ENCODE data around the gene DIP2B.

DIP2B gene

DNA sequence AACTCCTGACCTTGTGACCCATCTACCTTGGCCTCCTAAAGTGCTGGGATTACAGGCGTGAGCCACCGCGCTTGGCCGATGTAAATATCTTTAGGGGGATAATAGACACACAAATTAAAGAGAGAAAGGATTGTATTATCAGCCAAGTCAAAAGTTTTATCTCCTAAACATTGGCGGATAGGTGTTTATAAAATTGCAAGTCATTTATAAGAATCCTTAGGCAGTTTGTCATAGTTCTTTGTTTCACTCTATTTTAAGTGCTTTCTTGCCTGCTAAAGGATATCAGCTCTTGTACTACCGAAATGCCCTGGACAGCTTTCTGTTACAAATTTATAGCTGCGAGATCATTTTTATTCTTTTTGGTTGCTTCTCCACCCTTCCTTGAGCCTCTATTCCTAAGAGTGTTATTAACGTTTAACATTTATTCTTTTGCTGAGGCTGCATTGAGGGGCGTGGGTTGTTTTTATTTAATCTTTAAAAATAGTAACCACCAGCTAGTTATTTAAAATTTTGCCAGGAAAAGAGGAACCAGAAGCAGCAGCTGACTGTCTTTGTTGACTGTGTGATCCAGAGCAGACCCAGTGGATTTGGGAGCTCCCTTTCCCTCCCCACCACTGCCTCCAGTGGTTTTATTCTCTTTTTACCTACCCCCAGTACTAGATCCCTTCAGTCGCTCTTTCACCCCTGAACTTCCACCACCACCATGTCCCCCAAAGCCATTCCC, 106.4 kb downstream of the DIP2B start:
- no peak for DNase-seq (ENCODE audit: low read depth)
- TF ChIP-seq, protein P1, sequence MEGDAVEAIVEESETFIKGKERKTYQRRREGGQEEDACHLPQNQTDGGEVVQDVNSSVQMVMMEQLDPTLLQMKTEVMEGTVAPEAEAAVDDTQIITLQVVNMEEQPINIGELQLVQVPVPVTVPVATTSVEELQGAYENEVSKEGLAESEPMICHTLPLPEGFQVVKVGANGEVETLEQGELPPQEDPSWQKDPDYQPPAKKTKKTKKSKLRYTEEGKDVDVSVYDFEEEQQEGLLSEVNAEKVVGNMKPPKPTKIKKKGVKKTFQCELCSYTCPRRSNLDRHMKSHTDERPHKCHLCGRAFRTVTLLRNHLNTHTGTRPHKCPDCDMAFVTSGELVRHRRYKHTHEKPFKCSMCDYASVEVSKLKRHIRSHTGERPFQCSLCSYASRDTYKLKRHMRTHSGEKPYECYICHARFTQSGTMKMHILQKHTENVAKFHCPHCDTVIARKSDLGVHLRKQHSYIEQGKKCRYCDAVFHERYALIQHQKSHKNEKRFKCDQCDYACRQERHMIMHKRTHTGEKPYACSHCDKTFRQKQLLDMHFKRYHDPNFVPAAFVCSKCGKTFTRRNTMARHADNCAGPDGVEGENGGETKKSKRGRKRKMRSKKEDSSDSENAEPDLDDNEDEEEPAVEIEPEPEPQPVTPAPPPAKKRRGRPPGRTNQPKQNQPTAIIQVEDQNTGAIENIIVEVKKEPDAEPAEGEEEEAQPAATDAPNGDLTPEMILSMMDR (conservative IDR thresholded peaks at IDR 0.05; ENCODE audit: low read length) = no peak
- H3K4me3 ChIP-seq (ENCODE audit: low read length) = no peak overlapping the region

- TF ChIP-seq, protein P1 (conservative IDR thresholded peaks at IDR 0.05; ENCODE audit: low read length) = no peak
- DNase-seq (ENCODE audit: low read depth) = no peak
- no peak overlapping the region for H3K4me3 ChIP-seq (ENCODE audit: low read length)
Observed at GRCh38 chr12:50612882-50613281, 108.1 kb downstream of the DIP2B start.

- no peak overlapping the region for H3K4me3 ChIP-seq (ENCODE audit: low read length)
- TF ChIP-seq, protein P1 (conservative IDR thresholded peaks at IDR 0.05; ENCODE audit: low read length) = no peak
- DNase-seq (ENCODE audit: low read depth) = no peak
Observed at GRCh38 chr12:50613463-50613862, 108.7 kb downstream of the DIP2B start.

- no peak overlapping the region for H3K4me3 ChIP-seq (ENCODE audit: low read length)
- peak; percentile 54 for DNase-seq (ENCODE audit: low read depth)
- TF ChIP-seq, protein P1 (conservative IDR thresholded peaks at IDR 0.05; ENCODE audit: low read length) = no peak
Observed at GRCh38 chr12:50614167-50614759, 109.5 kb downstream of the DIP2B start.

DNA sequence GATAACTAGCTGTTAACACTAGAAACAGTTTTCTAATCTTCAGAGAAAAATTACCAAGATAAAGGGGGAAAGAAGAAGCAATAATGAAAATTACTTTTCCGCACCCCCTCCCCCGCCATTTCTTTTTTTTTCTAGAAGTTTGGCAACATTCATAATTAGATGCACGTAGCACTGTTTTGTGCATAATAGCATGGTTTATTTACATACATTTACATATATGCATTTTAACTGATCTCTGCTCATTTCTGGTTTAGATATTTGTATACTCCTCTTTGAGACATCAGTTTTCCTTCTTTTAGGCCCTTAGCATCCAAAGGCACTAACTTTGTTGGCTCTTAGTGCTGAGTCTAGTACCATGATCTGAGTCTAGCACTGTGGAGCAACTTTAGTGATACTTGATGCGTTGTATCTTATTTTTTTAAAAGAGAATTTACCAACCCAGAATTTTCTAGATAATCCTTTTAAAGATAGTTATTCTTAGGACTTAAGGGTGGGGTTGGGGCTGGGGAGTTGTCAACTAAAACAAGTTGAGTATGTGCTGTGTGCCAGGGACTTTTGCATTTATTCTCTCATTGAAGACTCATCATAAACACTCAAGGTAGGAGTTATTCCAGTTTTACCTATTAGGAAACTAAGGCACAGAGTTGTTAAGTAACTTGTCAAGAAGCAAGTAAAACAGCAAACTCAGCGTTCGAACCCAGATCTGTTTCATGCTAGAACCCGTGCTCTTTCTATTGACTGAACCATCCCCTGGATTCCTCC, 110.5 kb downstream of the DIP2B start:
- DNase-seq (ENCODE audit: low read depth) = no peak
- TF ChIP-seq, protein P1 (conservative IDR thresholded peaks at IDR 0.05; ENCODE audit: low read length) = no peak
- H3K4me3 ChIP-seq (ENCODE audit: low read length) = no peak overlapping the region

DNA sequence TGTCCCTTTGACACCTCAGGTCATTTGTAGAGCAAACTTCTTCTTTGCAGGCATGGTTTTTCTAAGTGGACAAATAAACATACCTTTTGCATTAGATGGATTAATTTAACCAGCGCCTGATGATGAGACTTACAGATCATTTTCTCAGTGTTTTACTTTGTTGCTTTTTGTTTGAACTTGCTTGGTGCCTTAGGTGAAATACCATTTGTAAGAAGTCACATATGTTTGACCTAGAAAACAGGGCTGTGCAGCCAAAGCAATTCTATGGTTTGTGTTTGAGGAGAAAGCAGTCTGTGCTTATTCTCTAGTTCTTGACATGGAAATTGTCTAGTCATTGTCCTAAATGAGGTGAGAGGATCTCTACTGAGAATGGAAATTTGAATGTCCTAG, 111.1 kb downstream of the DIP2B start:
- TF ChIP-seq, protein P1 (conservative IDR thresholded peaks at IDR 0.05; ENCODE audit: low read length) = no peak
- peak; percentile 39 for DNase-seq (ENCODE audit: low read depth)
- H3K4me3 ChIP-seq (ENCODE audit: low read length) = no peak overlapping the region

All from AG10803 (cell line).